HG03354 (cell line): Measurements from ENCODE around the gene DHCR24.
"Not testable (repeated sequence)": the region's sequence is repeated elsewhere in the genome, so short reads cannot be mapped to it uniquely, and the experiment has no call there.

Experiments used
- ATAC-seq: cut with Tn5 transposase; IDR thresholded peaks from one replicate; pipeline ENCODE4 v1.9.1; 2021; ENCODE audit warnings: mild to moderate bottlenecking; ENCODE audit not compliant: unreplicated experiment, poor library complexity, severe bottlenecking

DHCR24 gene

DNA sequence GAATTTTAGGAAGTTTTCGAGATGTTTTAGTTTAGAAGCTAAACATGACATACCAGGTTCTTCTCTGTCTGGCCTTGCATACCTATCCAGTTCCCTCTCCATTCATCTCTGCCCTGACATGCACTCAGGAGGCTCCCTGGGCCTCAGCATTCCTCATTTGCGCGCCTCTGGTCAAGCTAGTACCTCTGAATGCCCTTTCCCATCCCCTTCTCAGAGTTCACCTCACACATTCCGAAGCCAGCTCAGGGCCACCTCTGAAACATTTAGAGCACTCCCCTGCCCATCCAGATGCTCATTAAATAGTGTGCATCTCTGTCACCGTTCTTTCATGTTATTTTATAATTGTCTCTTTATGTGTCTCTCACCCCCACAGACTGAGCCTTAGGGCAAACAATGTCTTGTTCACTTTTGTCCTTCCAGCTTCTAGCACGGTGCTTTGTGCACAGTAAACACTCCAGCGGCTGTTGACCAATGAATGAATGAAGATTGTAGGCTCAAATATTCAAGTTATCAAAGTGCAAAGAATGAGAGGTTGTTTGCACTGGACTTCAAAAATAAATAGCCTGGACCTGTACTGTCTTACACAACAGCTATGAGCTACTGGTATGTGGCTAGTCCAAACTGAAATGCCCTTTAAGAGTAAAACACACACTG, 1.2 kb upstream of the DHCR24 start:
- no peak for ATAC-seq

DNA sequence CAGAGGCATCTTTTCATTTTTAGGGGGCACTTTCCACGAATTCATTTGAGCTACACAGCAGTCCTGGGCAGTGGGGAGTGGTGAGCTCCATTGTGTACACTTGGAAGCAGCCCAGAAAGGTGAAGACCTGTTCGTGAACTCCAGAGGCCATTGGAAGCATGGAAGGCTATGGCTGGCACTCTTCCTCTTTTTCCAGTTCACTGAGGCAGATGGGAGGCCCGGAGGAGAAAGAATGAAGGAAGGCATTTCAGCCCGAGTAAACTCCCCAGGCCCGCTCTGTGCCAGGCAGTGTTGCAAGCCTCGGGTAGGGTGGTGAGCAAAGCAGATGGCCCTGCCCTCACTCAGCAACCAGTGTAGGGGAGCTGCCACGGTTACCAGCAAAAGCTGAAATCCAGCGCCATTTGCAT, 673 bp upstream of the DHCR24 start:
- ATAC-seq = no peak

DNA sequence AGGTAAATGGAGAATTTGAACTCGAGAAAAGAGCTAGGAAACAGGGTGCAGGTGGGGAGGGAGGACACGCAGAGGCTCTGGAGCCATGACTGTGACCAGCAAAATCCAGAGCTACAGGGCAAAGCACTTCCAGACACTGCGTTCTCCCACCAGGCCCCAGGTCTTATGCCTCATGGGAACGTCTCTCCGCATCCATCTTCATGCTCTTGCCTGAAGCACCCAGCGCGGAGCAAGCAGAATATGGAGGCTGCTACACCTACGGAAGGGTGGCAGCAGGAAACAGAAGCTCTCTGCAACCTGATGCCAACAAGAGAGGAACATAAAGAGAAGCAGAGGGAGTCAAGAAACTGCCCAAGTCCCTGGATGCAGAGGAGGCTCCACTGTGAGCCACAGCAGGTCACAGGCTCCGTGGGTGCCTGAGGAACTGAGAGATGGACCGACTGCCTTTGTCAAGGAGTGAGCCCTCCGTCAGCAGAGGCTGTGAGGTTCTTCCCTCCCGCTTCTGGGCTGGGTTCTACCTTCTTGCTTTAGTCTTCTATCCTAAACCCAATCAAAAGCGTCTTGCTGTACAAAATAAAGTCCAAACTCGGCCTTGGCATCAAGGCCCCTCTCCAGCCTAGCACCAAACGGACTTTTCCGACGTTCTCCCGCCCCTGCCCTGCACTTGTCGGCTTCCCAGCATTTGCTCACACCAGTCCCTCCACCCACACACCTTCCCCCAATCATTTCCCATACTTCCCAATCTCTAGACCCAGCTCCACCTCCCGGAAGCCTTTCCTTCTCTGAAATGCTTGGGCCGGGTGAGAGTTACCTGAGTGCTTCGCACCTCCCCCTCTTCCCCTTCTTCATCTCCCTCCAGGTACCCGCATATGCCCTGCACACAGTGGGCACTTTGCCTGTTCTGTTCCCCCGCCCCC, 930 bp downstream of the DHCR24 start:
- no peak for ATAC-seq

DNA sequence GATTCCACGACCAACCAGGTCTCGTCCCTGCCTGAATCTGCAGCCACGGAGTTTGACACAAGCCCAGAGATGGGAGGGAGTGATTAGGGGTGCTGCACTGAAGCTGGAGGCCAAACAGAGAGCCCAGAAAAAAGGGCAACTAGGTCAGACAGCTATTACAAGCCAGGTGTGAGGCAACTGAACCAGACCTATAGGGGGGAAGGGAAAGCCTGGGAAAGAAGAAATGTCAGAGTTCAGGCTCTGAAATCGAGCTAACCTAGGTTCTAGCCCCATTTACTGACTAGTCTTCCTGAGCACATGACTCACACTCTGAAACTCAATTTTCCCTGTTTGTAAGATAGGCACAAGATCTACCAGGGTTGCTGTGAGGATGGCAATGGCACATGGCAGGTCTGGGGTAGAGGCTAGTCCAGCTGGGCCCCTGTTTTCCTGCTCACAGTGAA, 1.7 kb downstream of the DHCR24 start:
- no peak for ATAC-seq

DNA sequence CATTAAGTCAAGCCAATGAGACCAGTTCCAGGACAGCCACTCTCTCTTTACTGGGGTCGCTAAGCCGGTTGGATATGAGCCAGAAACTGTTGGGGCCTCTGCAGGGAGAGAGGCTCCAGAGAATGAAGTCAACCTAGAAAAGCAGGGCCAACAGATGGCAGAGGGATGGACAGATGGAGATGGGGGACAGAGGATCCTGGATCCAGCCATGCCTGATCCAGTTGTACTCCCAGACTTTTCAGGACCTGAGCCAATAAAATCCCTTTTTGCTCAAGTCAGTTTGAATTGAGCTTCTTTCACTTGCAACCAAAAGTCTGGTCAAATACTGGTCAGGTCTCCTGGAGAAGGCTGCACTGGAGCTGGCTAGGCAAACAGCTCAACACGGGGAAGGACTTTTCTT, 2.2 kb downstream of the DHCR24 start:
- no peak for ATAC-seq

DNA sequence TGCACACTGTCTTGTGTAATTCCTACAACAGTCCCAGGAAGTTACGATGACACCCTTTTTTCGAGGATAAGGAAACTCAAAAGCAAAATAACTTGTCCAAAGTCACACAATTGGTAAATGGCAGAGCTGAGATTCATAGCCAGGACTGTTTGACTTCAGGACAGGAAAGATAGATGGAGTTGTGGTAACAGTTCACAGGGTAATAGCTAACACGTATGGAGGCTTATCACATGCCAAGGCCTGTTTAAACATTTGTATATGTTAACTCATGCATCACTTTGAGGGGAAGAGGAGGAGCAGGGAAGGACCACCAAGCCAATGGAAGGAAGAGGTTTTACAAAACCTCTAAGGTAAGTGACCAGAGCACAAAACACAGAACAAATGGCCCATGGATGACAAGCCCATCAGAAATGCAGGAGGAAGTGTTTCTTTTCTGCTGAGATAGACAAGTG, 2.8 kb downstream of the DHCR24 start:
- no peak for ATAC-seq

DNA sequence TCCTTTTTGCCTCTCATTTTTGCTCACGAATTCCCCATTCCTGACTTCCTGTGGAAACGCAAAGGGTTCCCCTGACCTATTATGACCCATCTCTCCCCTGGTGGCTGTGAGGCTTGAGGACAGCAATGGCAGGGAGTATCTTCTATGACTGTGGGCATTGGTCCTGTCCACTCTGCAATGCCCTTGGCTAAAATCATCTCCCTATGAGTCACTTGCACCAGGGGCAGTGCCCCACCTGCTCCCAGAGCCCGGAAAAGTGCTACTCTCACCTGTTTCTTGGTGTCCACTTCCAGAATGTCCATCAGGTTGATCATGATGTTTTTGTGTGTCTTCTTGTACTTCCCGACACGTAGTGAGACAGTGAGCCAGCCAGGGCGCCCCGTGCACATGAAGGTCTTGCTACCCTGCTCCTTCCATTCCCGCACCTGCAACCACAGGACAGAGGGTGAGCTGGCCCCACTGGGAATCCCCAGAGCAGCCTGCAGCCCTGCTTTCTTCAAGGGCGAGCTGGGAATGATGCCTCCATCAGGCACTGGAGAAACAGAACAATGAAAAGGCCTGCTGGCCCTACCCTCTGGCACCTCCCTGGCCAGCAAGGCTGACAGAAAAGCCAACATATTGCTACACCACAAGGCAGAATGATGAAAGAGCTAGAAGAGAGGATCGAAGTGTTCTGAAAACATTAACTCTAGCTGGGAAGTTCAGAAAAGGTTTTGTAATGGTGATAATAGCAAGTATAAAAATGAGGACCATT, 3.5 kb downstream of the DHCR24 start:
- no peak for ATAC-seq

DNA sequence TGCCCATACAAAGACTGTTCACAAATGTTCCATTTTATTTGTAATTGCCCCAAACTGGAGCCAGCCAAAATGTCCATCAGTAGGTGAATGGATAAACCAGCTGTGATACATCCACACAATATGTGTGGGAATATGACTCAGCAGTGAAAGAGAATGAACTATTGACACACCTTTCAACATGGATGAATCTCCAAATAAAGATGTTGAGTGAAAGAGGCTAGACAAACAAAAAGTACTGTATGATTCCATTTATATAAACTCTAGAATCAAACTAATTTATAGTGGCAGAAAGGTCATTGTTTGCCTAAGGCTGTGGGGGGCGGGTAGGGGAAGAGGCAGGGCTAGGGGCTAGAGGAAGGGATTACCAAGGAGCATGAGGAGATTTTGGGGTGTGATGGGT, 4.5 kb downstream of the DHCR24 start:
- no peak for ATAC-seq

DNA sequence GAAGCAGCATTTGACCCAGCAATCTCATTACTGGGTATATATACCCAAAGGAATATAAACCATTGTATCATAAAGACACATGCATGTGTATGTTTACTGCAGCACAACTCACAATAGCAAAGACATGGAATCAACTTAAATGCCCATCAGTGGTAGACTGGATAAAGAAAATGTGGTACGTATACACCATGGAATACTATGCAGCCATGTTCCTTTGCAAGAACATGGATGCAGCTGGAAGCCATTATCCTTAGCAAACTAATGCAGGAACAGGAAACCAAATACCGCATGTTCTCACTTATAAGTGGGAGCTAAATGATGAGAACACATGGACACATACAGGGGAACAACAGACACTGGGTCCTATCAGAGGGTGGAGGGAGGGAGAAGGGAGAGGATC, 5.4 kb downstream of the DHCR24 start:
- not testable (repeated sequence) for ATAC-seq

DNA sequence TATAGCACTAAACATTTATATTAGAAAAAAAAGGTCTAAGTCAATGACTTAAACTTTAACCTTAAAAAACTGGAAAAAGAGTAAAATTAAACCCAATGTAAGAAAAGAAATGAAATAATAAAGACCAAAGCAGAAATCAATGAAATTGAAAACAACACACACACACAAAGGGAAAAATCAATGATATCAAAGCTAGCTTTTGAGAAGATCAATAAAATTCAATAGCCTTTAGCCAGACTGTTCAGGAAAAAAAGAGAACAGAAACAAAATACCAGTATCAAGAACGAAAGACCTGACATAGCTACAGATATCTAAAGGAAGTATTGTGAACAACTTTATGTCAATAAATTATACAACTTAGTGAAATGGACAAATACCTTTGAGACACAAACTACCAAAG, 7.1 kb downstream of the DHCR24 start:
- no peak for ATAC-seq

DNA sequence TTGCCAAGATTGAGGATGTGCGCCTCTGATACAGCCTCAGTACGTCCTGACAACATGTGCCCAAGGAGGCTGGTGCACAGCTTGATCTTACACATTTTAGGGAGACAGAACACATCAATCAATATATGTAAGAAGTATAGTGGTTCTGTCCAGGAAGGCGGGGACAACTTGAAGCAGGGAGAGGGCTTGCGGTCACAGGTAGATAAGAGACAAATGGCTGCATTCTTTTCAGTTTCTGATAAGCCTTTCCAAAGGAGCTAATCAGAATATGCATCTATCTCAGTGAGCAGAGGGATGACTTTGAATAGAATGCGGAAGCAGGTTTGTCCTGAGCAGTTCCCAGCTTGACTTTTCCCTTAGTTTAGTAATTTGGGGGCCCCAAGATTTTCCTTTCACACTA, 10.2 kb downstream of the DHCR24 start:
- no peak for ATAC-seq

DNA sequence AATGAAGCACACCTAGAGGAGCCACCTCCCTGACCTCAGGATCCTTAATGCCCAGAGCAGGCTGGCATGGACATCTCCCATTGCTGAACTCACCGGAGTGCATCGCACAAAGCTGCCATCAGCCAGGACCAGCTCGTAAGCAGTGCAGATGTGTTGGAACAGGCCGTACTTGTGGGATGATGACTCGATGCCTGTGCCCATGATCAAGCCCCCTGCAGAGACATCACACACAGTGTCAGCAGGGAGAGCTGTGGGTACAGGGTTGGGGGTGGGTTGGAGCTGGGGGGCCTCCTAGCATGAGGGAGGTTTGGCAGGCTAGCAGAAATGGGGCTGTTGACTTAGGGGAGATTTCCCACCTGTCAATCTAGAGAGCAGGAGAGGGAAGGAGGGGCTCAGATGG, 12.0 kb downstream of the DHCR24 start:
- ATAC-seq = no peak

DNA sequence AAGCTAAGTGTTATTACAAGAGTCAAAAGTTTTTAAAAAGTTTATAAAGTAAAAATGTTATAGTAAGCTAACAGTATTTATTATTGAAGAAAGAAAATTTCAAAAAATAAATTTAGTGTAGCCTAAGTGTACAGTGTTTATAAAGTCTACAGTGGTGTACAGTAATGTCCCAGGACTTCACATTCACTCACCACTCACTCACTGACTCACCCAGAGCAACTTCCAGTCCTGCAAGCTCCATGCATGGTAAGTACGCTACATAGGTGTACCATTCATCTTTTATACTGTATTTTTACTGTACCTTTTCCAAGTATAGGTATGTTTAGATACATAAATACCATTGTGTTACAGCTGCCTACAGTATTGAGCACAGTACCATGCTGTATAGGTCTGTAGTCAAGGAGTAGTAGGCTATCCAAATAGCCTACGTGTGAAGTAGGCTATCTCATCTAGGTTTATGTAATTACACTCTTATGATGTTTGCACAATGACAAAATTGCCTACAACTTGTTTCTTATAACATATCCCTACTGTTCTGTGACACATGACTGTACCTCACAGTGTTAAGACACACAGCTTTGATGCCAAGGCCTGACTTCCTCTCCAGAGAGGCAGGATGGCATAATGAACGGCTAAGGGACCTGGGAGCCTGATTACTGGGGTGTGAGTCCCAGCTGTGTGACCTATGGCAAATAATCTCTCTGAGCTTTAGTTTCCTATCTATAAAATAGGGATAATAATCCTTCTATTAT, 12.7 kb downstream of the DHCR24 start:
- no peak for ATAC-seq

DNA sequence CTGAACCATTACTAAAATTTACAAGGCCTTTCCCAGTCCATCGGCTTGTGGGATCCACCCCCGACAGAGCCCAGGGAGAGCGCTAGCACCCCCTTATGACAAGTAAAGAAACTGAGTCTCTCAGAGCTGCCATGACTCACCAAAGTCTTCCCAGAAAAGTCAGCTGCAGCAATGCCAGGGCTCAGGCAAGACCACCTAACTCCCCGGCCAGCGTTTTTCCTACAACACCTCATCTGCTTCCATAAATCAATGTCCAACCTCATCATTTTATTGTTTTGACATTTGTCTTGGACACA, 15.0 kb downstream of the DHCR24 start:
- ATAC-seq = no peak

DNA sequence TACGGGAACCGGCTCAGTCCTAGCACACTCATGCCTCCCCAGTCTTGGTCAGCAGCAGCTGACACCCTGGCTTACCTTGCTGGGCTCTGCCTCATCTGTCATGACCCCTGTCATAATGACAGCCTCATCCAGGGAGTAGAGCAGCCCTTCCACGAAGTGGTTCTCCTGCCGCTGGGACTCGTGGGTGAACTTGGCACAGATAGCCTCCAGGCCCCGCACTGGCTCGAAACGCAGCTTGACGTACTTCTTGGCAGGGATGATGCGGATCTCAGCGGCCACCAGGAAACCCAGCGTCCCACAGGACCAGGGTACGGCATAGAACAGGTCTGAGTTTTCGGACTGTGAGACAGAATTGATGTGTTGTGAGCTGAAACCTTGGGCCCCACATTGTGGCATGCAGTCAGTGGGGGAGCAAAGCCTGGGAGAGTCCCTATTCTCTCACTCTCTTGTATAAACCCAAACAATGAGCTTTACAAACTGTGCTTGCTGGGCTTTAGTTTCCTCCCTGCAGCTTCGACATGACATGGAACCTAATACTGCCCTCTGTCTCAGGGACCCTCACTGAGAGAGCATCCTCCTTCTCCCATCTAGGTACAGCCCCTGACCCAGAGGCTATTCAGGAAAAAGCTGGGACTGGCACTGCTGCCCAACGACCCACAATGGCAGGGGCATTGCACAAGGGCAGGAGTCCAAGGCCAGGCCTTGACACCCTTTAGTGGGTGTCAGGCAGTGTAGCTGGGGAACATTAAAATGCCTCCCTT, 15.5 kb downstream of the DHCR24 start:
- ATAC-seq = no peak

DNA sequence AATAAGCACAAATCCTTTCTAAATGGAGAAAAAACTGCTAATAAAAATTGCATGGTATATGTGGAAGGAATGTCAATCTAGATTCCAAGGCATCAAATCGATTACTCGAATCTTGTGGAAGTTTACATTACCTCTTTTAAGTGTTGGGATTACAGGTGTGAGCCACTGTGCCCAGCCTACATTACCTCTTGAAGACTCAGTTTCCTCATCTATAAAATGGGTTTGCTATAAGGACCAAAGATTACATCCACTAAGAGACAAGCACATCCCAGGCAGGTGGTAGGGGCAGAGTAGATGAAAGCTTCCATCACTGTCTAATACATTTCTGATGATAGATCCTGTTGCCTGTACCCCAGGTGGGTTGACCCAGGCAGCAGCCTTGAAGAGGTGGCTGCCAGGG, 16.1 kb downstream of the DHCR24 start:
- no peak for ATAC-seq

DNA sequence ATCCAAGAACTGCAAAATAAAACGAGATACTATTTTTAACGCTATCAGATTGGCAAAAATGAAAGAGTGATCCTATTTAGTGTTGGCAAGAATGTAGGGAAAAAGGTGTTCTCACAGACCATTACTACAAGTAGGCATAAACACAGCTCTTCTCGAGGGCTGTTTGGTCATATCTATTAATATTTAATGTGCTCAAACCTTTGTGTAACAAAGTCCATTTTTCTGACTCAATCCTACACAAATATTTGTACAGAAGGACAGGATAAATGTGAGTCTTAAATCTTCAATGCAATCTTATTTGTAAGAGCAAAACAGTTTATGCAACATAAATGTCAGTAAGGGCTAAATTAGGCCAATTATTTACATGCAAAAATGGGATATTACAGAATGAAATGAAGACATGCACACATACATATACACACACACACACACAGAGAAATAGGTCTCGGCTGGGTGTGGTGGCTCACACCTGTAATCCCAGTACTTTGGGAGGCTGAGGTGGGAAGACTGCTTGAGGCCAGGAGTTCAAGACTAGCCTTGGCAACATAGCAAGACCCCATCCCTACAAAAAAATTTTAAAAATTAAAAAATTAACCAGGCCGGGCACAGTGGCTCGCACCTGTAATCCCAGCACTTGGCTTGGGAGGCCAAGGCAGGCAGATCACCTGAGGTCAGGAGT, 17.7 kb downstream of the DHCR24 start:
- no peak for ATAC-seq

DNA sequence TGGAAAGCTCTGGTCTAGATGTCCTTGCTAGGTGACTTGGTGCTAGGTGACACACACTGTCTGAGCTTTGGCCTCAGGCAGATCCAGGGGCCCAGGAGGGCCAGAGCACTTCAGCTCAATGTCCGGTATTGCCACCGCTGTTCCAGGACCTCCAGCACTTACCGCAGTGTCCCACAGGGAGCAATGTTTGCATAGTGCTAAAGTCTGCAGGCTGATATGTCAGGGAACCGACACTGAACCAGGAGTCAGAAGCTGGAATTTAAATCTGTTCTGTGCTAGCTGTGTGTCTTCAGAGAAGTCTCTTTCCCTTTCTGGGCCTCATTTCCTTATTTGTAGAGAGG, 19.3 kb downstream of the DHCR24 start:
- no peak for ATAC-seq
